ENCODE results near the gene PDPR. TPM values are rescaled to one million over a fixed set of nuclear protein-coding genes. Genes with fewer than 3 reads are reported as not detected.
"Not testable (repeated sequence)": the region's sequence is repeated elsewhere in the genome, so short reads cannot be mapped to it uniquely, and the experiment has no call there.

PDPR gene
- 9.1 TPM for polyA plus RNA-seq (2012; ENCODE audit: missing spikeins)

DNA sequence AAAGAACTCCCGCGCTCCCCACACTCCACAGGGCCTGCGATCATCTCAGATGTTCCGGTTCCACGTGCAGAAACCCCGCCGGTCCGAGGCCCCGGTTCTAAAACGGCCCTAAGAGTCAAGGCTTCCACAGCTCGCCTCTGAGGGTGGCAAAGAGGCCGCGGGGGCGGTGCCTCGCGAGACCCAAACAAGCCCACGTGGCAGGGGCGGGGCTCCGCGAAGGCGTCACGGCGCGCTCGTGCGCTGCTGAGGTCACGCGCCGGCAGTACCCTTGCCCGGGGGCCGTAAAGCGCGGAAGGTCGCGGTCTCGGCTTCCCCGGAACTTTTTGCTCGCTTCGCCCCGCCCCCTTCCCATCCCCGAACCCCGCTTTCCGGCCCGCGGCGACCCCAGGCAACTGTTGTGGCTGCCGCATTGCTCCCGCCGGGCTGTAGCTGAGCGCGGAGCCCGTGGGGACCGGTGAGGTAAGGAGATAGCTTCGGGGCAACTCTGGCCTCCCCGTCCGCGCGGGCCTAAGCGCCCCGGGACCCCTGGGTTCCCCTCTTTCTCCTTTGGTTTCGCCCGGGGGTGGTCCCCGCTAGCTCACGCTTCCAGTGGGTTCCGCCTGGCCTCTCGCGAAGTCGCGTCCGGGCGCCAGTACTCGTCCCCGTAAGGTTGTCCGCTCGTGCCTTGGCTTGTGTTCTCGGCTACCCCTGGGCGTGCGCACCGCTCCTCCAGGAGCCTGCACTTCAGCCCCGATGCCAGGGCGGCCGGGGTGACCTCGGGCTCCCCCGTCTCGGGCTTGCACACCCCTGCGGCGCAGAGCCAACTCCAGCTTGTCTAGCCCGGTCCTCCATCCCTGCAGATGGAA, at the start of gene PDPR:
TSS of gene PDPR (plus strand) at position 351 of the 845 bp plus-strand sequence. CDS start 6,161 bp downstream, outside the sequence.
- FAIRE-seq (peak; percentile 98), DNase-seq (ENCODE audit: insufficient read length) (peak; percentile 54)

DNA sequence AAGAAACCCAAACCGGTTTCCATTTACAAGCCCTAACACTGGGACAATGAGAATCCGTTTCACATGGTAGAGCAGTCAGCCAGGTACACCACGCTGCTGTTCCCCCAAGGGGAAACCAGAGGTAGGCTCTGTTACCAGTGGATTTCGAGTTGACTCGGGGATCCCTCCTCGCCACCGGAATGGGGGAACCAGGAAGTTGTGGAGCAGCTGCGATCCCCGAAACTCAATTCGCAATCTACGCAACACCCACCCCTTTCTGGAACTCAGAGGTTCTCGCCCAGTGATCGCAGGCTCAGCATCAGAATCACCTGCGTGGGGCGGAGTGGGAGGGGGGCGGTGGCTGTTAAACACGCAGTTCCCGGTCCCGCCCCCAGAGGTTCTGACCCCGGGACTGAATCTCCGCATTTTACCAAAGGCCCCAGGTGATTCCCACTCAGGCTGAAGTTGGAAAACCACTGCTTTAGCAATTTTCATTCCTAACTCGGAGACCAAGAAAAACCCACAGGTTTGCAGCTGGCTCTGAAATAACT, 49.2 kb upstream of the PDPR start:
- not testable (repeated sequence) for FAIRE-seq
- peak; percentile 3 for DNase-seq (ENCODE audit: insufficient read length)

DNA sequence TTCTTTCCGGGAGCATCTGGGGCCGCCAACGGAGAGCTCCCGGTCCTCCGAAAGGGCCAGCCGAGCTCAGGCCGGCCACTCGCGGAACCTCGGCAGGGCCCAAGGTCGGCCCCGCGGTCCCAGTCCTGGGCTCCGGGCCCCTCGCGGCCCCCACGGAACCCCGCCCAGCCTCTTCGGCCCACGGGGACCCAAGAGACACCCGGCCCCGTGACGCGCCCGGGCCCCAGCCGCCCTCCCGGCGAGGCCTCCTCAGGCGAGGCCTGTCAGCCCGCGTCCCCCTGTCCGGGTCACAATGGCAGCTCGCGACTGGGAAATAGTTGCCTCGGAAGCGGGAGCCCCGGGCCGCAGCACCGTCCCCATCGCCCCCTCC, 48.8 kb upstream of the PDPR start:
- not testable (repeated sequence) for FAIRE-seq; DNase-seq (ENCODE audit: insufficient read length)

DNA sequence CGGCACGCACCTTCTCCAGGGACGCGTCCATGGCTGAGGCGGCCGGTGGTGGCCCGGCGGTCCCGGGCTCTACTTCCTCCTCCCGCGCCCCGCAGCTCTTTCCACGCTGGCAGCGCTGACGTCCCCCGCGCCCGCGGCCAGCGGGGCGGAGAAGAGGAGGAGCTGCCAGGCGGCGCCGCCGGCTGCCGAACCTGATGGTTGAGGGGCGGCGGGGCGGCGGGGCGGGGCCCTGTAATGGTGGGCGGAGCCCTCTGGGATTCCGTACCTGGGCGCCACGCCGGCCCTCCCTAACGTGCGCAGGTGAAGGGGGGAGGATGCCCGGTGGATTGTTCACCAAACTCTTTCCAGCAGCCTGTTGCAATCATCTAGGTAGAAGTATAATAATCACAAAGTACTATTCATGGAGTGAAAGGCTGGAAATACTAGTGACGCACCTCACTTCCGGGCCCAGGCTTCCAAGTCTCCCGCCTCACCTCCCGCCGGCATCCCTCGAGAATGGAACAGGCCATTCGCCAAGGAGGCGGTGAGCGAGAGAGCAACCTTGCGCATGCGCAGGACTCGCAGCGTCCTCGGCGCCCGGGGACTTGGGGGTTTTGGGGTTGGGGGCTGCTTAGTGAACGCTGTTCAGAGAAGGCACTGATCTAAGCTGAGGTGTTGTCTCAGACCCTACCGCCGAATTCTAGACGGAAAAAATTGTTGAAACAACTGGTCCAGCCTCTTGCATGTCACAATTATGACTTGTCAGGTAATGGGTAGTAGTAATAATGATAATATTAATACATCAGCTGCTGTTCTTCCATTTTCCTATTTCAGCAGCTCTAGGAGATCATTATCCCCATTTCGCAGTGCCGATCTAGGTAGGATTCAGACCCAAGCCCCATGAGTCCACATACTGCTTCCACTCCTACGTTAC, 48.1 kb upstream of the PDPR start:
- DNase-seq (ENCODE audit: insufficient read length) (peak; percentile 71), FAIRE-seq (peak; percentile 86)

DNA sequence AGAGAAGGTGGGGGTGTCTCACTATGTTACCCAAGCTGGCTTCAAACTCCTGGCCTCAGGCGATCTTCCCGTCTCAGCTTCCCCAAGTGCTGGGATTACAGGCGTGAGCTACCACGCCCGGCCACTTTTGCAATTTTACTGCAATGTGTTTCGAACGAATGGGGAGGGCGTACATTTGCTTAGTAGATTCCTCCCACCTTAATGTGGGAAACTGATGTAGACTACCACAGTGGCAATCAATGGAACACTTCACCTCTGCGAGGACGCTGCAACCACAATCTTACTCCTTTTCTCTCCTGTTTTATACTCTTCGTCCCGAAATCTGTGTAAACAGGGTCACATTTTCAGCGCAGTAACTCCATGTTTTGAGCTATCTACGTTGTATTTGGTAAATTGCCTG, 47.4 kb upstream of the PDPR start:
- not testable (repeated sequence) for FAIRE-seq; DNase-seq (ENCODE audit: insufficient read length)

DNA sequence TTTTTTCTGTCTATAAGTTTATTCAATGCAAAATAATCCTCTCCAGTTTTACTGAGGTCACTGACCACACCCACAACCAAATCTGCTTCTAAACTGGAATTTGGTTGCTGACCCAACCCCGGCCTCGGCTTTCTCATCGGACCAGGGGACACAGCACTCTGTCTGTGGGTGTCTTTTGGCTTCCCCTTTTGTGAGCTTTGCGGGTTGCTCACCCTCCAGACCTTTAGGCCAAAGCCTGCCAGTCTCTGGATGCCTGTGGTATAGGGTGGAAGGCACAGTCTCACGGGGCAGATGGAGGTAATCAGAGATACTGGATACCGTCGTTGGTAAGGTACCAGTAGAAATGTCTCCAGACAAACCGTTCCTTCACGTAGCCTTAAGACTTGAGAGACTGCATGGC, 35.1 kb upstream of the PDPR start:
- FAIRE-seq; DNase-seq (ENCODE audit: insufficient read length): not testable (repeated sequence)

DNA sequence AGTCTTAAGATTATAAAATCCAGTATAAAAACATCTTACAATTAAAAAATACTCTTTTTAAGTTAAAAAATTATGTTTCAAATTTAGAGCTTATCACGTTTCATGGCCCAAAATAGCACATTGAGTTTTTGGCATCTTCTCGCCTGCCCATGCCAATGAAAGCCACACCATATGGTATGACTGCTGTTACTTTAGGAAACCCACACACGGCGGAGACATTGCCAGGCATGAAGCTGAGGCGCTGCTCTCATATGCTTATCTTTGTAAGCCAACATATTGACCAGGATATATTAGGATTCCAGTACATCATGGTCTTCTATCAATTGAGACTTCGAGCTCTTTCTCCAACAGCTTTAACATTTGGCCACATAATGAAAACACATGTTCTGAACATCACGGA, 32.9 kb upstream of the PDPR start:
- DNase-seq (ENCODE audit: insufficient read length); FAIRE-seq: not testable (repeated sequence)

DNA sequence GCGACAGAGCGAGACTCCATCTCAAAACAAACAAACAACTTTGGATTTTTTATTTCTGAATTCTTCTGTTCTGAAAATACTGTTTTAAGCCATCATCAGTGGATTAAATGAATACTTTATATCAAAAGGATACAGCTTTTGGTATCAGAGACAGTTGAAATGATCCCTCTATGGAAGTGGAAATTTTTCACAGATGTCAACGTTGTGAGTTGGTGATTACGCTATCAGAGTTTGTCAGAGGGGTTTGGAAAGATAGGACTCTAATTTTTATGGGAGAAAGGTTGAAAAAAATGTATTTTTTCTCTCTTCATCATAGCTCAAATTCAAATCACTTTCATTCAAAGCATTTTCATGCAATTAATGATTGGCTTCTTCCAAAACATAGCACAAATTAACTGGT, 30.2 kb upstream of the PDPR start:
- DNase-seq (ENCODE audit: insufficient read length); FAIRE-seq: not testable (repeated sequence)

DNA sequence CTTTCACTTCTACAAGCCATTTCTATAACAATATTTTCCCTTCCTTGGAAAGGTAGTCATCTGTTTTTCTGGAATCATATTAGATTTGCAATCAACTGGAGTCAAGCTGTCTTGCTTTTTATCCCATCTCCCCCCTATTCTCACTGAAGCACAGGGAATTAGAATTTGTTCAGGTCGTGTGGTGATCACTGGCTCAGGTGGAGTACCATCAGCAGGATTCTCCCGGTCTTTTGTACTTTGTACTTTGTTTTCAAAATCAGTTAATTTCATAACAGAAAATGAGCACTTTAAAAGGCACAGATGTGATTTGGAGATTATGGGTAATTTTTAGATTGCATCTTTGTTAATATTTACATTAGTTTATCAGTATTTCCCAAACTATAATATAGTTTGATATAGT, 26.0 kb upstream of the PDPR start:
- FAIRE-seq; DNase-seq (ENCODE audit: insufficient read length): not testable (repeated sequence)

DNA sequence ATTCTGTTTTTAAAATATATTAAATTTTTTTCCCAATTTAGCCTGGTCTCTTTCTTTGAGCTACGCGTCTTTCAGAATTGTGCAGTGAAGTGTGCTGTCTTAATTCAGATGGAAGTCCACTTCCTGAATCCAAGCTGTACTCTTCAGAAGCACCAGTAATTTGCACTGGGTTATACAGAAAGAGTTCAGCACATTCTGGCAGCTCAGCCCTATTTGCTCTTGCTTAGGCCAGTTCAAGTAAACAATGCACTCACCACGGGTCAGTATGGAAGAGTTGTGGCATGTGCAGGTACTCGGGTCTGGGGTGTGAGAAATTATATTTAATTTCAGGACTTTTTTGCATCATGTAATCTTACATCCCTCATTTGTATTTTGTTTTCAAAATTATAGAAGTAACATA, 25.3 kb upstream of the PDPR start:
- not testable (repeated sequence) for DNase-seq (ENCODE audit: insufficient read length); FAIRE-seq

DNA sequence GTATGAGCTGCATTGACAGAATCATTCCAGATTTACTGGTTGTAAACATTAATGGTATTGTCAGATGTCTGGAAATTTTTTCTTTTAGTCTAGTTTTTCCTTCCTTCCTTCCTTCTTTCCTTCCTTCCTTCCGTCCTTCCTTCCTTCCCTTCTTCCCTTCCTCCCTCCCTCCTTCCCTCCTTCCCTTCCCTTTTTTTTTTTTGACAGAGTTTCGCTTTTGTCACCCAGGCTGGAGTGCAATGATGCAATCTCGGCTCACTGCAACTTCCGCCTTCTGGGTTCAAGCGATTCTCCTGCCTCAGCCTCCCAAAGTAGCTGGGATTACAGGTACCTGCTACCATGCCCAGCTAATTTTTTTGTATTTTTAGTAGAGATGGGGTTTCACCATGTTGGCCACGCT, 24.8 kb upstream of the PDPR start:
- not testable (repeated sequence) for DNase-seq (ENCODE audit: insufficient read length); FAIRE-seq

DNA sequence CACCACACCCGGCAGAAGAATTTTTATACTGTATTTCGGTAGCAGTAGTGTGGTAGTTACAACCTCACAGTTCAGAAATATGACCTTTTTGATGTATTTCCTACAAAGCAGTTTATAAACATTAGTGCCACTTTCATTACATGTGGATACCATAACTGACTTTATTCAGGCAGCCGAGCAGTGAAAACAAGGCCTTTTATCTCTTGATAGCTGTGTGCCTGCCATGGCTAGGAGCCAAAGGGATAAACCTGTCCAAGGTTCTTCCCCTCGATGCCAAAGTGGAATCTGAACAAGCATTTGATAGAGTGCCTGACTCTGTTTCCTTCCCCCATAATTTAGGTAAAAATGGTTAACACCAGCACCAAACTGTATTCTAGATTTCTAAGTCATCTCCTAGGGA, 23.0 kb upstream of the PDPR start:
- DNase-seq (ENCODE audit: insufficient read length); FAIRE-seq: not testable (repeated sequence)

DNA sequence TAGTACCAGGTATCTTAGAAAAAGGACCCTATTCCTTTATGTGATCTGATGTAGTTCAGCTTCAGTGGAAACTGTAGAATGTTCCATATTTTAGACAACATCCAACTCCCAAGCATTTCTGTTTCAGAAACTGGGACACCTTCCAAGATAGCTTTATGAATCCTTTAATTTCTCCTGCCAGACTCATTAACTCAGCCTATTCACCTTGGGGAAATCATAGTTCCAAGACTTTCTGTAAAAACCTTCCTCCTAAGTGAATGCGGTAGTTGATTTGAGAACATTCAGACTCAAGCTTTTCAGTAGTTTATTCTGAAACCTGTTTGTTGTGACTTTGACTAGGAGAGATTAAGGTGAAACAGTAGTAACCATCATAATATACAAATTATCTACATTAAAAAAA, 20.0 kb upstream of the PDPR start:
- not testable (repeated sequence) for DNase-seq (ENCODE audit: insufficient read length); FAIRE-seq

DNA sequence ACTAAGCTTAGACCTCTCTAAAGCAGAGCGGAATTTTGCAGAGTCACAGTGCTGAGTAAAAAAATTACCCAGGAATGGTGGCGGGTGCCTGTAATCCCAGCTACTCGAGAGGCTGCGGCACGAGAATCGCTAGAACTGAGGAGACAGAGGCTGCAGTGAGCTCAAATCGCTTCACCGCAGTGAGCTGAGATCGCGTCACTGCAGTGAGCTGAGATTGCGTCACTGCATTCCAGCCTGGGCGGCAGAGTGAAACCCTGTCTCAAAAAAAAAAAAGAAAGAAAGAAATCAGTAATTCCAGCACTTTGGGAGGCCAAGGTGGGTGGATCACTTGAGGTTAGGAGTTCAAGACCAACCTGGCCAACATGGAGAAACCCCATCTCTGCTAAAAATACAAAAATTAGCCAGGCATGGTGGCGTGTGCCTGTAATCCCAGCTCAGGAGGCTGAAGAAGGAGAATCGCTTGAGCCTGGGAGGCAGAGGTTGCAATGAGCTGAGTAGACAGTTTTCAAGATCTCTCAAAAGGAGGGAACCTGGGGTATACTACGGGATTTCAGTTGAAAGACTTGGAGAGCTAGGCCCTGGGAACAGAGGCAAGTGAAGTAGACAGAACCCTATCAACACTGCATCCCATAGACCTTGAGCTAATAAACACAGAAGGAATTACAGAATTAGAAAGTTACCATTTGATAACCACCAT, 4.4 kb upstream of the PDPR start:
- DNase-seq (ENCODE audit: insufficient read length); FAIRE-seq: not testable (repeated sequence)

DNA sequence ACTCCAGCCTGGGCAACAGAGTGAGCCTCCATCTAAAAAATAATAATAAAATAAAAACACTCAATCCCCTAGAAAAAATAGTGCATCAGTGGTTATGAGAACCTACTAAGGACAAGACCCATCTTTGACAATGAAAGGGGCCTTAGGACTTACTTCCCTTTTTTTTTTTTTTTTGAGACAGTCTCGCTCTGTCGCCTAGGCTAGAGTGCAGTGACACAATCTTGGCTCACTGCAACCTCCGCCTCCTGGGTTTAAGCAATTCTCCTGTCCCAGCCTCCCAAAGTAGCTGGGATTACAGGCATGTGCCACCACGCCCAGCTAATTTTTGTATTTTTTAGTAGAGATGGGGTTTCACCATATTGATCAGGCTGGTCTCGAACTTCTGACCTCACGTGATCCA, 2.0 kb upstream of the PDPR start:
- not testable (repeated sequence) for DNase-seq (ENCODE audit: insufficient read length); FAIRE-seq

DNA sequence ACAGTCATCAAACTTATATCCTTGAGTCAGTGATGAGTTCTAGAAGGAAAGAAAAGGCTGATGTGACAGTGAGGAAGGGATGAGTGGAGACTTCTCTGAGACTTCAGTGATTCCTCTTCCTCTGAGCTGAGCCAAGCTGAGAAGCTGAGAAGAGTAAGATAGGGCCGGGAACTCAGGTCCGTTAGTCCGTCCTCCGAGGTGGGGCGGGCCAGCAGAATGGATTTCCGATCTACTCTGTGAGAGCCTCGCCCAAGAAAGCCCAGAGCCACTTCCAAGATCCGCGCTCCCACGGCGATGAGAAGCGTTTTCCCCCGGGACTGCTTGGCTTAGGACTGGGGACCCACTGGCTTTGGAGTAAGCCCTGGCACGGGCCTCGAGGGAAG, 542 bp upstream of the PDPR start:
- DNase-seq (ENCODE audit: insufficient read length), result not testable (repeated sequence)
- FAIRE-seq, result peak; percentile 44

DNA sequence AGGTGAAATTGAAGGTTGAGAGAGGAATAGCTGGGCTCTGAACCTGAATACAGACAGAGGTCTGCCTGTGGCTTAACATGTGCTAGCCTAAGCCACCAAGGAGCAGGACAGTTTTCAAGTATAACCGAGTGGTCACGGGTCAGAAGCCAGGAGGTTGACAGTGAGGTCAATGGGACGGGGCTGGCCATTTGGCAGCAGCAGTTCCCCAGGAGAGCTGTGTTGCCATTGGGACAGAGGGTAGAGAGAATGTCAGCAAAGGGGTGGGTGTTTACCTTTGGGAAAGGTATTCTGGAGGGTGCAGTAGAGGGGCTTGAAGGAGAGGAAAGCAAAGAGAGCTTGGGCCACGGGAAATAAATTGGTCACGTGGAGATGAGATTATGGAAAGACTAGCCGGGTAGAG, 4.2 kb downstream of the PDPR start:
- not testable (repeated sequence) for DNase-seq (ENCODE audit: insufficient read length); FAIRE-seq

DNA sequence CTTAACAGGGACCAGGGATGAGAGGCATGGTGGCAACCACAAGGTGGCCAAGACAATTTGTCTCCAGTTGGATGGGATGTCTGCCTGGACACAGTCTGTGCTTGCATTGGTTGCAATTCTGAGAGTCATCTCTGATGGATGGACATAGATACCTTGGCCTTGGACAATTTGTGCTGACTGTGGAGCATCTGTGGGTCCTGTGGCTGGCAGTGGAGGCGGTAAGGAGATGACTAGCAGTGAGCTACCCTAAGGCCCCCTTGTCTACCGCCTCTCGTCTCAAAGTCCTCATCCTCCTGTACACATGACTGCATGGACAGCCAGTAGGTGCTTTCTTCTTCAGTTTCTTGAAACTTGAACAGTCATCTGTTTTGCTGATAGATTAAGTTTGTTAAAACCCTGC, 4.6 kb downstream of the PDPR start:
- not testable (repeated sequence) for DNase-seq (ENCODE audit: insufficient read length); FAIRE-seq

DNA sequence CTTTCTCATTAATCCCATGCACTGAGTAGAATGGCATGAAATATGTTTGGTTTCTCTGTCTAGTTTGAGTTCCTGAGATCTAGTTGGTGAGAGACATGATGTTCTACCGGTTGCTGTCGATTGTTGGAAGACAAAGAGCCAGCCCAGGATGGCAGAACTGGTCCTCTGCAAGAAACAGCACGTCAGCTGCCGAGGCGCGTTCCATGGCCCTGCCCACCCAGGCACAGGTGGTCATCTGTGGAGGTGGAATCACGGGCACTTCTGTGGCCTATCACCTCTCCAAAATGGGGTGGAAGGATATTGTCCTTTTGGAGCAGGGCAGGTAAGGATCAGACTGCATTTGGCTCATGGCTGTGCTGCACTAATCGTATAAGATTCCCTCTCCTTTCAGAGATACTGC, 6.3 kb downstream of the PDPR start:
- not testable (repeated sequence) for DNase-seq (ENCODE audit: insufficient read length); FAIRE-seq

DNA sequence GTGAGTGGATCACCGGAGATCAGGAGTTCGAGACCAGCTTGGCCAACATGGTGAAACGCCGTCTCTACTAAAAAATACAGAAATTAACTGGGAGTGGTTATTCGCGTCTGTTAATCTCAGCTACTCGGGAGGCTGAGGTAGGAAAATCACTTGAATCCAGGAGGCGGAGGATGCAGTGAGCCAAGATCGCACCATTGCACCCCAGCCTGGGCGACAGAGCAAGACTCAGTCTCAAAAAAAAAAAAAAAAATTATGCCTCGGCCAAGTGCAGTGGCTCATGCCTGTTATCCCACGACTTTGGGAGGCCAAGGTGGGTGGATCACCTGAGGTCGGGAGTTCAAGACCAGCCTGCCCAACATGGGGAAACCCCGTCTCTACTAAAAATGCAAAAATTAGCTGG, 9.7 kb downstream of the PDPR start:
- DNase-seq (ENCODE audit: insufficient read length); FAIRE-seq: not testable (repeated sequence)

Measured in GM12892 (cell line).